Ishikawa (cell line): Measurements from ENCODE around the gene IHH.

Experiments used
- CEBPB ChIP-seq: IDR thresholded peaks from 2 replicates; pipeline ENCODE4 v1.6.1; 2012
- CREB1 ChIP-seq: IDR thresholded peaks from 2 replicates; pipeline ENCODE4 v1.6.1; 2012; ENCODE audit warnings: low read depth
- EGR1 ChIP-seq: IDR thresholded peaks from 2 replicates; pipeline ENCODE4 v1.6.1; 2012
- EP300 ChIP-seq: IDR thresholded peaks from 2 replicates; pipeline ENCODE4 v1.6.1; 2012; ENCODE audit warnings: borderline replicate concordance
- FOXM1 ChIP-seq: IDR thresholded peaks from 2 replicates; pipeline ENCODE4 v1.6.1; 2012; ENCODE audit warnings: low read depth, borderline replicate concordance
- NFIC ChIP-seq: IDR thresholded peaks from 2 replicates; pipeline ENCODE4 v1.6.1; 2012
- RAD21 ChIP-seq: IDR thresholded peaks from 2 replicates; pipeline ENCODE4 v1.6.1; 2012; ENCODE audit warnings: low read depth
- TAF1 ChIP-seq: IDR thresholded peaks from 2 replicates; pipeline ENCODE4 v1.6.1; 2012; ENCODE audit warnings: low read depth, mild to moderate bottlenecking
- TCF12 ChIP-seq: IDR thresholded peaks from 2 replicates; pipeline ENCODE4 v1.6.1; 2012; ENCODE audit warnings: low read depth
- TEAD4 ChIP-seq: IDR thresholded peaks from 2 replicates; pipeline ENCODE4 v1.6.1; 2012
- YY1 ChIP-seq: IDR thresholded peaks from 2 replicates; pipeline ENCODE4 v1.6.1; 2012; ENCODE audit warnings: low read depth
- ZBTB7A ChIP-seq: IDR thresholded peaks from 2 replicates; pipeline ENCODE4 v1.6.1; 2012; ENCODE audit warnings: low read depth
- TF ChIP-seq, protein P1 (sequence below): IDR thresholded peaks from 2 replicates; pipeline ENCODE4 v1.6.1; 2012
- TF ChIP-seq, protein P2 (sequence below): IDR thresholded peaks from 2 replicates; pipeline ENCODE4 v1.6.1; 2012
- TF ChIP-seq, protein P3 (sequence below): IDR thresholded peaks from 2 replicates; pipeline ENCODE4 v1.6.1; 2012; ENCODE audit warnings: low read depth, mild to moderate bottlenecking

The IHH gene

DNA sequence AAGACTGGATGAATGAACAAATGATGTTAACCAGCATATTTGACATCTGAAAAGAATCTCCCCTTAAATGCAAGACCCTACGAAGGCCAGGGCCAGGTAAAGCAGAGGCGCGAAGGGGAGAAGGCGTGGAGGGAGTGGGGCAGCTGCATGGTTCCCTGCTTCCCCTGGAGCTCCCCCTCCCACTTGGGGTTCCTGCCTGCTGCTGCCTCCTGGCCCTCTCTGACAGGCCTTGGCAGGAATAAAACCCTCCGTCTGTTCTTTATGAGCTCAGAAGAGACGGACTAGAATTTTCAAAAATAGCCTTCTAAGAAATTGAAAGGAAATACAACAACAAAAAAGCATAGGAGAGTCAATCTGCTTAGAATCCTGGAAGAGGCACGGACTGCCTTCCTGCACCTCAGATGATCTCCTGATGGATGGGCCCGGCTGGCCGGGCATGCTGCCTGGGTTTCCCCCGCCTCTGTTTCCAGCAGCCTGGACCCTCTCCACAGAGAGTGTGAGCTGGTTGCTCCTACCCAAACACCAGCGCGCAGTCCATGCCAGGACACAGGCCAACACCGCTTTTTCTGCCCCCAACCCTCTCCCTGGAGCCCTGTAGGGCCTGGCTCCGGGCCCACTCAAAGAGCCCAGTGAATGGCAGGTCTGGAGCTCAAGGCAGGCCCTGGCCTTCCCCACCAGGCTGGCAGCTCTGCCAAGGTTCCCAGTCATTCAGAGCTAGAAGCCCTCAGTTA, 43.4 kb downstream of the IHH start:
- TF ChIP-seq TEAD4 (no peak), FOXM1 (no peak), CREB1 (no peak)

DNA sequence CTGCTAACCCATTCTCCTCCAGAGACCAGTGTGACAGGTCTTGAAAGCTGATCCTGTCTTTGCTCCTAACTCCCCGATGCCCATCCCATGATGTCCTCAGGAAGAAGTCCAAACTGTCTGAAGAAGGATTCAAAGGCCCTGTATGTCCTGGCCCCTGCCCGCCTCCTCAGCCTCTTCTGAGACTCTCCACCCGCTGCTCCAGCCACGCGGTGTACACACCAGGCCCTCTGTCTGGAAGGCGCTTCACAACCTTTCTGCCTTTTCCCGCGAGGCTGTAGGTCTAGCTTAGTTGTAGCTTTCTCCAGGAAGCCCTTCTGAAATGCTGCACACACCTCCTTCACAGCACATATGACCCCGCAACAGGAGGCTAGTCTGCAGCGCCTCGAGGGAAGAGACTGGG, 44.0 kb downstream of the IHH start:
- TF ChIP-seq FOXM1, result no peak
- no peak for TF ChIP-seq YY1
- TF ChIP-seq, protein P1, sequence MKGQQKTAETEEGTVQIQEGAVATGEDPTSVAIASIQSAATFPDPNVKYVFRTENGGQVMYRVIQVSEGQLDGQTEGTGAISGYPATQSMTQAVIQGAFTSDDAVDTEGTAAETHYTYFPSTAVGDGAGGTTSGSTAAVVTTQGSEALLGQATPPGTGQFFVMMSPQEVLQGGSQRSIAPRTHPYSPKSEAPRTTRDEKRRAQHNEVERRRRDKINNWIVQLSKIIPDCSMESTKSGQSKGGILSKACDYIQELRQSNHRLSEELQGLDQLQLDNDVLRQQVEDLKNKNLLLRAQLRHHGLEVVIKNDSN, result no peak
- no peak for TF ChIP-seq ZBTB7A
- TF ChIP-seq TCF12, result no peak
- no peak for TF ChIP-seq RAD21
- no peak for TF ChIP-seq EP300
- no peak for TF ChIP-seq CEBPB
- no peak for TF ChIP-seq TAF1
- no peak for TF ChIP-seq NFIC
- TF ChIP-seq, protein P2, sequence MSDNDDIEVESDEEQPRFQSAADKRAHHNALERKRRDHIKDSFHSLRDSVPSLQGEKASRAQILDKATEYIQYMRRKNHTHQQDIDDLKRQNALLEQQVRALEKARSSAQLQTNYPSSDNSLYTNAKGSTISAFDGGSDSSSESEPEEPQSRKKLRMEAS, result no peak
- TF ChIP-seq CREB1, result no peak
- no peak for TF ChIP-seq EGR1
- TF ChIP-seq TEAD4, result no peak
- TF ChIP-seq, protein P3, sequence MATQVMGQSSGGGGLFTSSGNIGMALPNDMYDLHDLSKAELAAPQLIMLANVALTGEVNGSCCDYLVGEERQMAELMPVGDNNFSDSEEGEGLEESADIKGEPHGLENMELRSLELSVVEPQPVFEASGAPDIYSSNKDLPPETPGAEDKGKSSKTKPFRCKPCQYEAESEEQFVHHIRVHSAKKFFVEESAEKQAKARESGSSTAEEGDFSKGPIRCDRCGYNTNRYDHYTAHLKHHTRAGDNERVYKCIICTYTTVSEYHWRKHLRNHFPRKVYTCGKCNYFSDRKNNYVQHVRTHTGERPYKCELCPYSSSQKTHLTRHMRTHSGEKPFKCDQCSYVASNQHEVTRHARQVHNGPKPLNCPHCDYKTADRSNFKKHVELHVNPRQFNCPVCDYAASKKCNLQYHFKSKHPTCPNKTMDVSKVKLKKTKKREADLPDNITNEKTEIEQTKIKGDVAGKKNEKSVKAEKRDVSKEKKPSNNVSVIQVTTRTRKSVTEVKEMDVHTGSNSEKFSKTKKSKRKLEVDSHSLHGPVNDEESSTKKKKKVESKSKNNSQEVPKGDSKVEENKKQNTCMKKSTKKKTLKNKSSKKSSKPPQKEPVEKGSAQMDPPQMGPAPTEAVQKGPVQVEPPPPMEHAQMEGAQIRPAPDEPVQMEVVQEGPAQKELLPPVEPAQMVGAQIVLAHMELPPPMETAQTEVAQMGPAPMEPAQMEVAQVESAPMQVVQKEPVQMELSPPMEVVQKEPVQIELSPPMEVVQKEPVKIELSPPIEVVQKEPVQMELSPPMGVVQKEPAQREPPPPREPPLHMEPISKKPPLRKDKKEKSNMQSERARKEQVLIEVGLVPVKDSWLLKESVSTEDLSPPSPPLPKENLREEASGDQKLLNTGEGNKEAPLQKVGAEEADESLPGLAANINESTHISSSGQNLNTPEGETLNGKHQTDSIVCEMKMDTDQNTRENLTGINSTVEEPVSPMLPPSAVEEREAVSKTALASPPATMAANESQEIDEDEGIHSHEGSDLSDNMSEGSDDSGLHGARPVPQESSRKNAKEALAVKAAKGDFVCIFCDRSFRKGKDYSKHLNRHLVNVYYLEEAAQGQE, result no peak

DNA sequence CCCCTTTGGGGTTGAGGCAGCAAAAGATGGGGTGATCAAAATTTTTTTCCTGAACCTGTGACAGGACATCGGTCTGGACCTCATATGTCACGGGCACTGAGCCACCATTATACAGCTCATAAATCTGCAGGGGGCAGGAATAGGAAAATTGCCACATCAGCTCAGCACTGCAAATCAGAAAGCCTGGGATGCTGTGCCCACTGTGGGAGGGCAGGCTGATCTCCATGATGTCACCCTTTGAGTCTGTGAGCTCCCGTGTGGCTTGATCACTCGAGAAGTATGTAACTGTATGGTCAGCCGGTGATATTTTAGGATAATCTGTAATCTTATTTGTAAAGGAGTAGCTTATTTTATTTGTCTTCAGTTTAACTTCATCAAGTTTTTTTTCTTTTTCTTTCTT, 49.8 kb downstream of the IHH start:
- TF ChIP-seq, protein P3, result no peak
- no peak for TF ChIP-seq RAD21
- no peak for TF ChIP-seq TCF12
- TF ChIP-seq, protein P1, result no peak
- no peak for TF ChIP-seq CEBPB
- TF ChIP-seq NFIC, result no peak
- TF ChIP-seq EGR1, result no peak
- TF ChIP-seq TEAD4, result no peak
- no peak for TF ChIP-seq YY1
- no peak for TF ChIP-seq ZBTB7A
- TF ChIP-seq FOXM1, result no peak

DNA sequence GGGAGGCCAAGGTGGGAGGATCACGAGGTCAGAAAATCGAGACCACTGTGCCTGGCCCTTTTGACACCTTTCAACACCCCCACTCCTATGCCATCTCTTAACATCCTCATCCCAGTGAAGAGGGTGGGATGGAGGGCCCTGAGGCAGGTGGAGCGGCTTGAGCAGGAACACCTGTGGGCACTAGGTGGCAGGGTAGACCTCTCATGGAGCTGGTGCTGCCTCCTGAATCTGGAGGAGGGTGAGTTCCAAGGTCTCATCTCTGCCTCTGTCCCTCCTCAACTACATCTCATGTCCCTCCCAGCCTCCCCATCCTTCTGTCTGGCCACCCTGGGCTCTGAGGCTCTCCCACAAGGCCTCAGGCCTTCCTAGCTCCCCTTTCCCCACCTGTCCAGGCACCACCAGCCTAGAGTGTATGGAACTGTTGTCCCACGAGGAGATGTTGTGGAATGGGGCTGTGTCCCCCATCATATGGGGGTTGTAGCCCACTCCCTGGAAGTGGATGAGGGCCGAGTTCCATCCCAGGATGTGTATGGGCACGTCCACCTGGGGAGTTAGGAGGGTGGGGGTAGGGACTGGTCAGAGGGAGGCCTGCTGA, 50.5 kb downstream of the IHH start:
- TF ChIP-seq, protein P3, result no peak
- TF ChIP-seq, protein P1, result no peak
- TF ChIP-seq TEAD4 (no peak), RAD21 (peak; percentile 59; the same call in 1 of the 2 replicates)

DNA sequence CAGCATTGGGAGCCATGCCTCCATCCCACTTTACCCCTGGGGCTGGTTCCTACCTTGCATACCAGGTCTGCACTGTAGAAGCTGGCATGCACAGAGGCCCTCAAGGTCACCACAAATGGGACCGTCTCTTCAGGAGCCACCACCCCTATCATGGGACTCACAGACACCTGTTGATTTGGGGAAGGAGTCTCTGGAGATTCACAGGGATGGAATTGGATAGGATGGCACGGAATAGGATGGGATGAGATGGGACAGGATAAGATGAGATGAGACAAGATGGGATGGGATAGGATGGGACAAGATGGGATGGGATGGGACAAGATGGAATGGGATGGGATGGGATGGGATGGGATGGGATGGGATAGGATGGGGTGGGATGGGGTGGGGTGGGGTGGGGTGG, 51.4 kb downstream of the IHH start:
- no peak for TF ChIP-seq NFIC
- TF ChIP-seq CEBPB, result no peak
- no peak for TF ChIP-seq RAD21
- no peak for TF ChIP-seq TCF12
- TF ChIP-seq, protein P2, result no peak
- TF ChIP-seq YY1, result no peak
- TF ChIP-seq, protein P1, result no peak
- TF ChIP-seq, protein P3, result no peak
- TF ChIP-seq EGR1, result no peak
- no peak for TF ChIP-seq EP300
- no peak for TF ChIP-seq TEAD4
- no peak for TF ChIP-seq FOXM1
- no peak for TF ChIP-seq ZBTB7A
- TF ChIP-seq TAF1, result no peak
- TF ChIP-seq CREB1, result no peak
